Activated CD8-positive, alpha-beta memory T cell treated with anti-CD3 and anti-CD28 coated beads for 4 hours (primary cell): Measurements from ENCODE around the gene NIPAL3.
"Not testable (repeated sequence)": the region's sequence is repeated elsewhere in the genome, so short reads cannot be mapped to it uniquely, and the experiment has no call there.

Experiments used
- DNase-seq, 2 donors: peaks; one replicate each; pipeline ENCODE4 v3.0.0-alpha.2; 2020; ENCODE audit warnings: low read depth in 2 of 2

Gene NIPAL3

GRCh38 chr1:24421502-24421901, 5.9 kb downstream of the NIPAL3 start:
- no peak for DNase-seq

DNA sequence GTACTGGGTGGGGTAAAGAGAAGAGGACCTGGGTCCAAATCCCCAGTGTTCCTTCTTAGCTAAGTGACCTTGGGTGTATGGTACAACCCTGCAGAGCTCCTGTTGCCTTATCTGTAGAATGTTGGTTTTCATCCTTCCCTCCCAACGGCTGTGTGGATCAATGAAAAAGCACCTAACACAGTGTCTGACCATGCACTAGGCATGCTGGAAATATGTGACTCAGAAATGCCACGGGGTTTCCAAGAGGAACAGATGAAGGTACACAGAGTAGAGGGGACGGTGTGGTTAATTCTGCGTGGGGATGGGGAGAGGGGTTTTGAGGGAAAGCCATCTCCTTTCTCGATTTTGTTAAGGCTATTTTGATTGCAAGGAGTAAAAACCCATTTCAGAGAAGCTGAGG, 8.6 kb downstream of the NIPAL3 start:
- DNase-seq, result no peak

- no peak for DNase-seq
Measured at GRCh38 chr1:24424990-24425389, 9.4 kb downstream of the NIPAL3 start.

DNA sequence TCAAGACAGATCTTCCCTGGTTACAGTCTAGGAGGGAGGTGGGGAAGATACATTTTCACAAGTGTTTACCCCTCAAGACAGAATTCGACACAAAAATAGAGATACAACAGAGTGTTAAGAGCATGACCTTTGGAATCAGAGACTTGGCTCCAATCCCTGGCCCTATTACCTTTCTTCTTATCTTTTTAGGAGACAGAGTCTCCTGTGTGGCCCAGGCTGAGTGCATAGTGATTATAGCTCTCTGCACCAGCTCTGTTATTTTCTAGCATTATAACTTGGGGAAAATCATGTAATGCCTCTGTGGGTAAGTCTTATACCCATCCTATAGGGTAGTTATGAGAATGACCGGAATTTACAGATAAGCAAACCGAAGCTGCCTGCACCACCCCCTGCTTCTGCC, 9.8 kb downstream of the NIPAL3 start:
- no peak for DNase-seq

DNA sequence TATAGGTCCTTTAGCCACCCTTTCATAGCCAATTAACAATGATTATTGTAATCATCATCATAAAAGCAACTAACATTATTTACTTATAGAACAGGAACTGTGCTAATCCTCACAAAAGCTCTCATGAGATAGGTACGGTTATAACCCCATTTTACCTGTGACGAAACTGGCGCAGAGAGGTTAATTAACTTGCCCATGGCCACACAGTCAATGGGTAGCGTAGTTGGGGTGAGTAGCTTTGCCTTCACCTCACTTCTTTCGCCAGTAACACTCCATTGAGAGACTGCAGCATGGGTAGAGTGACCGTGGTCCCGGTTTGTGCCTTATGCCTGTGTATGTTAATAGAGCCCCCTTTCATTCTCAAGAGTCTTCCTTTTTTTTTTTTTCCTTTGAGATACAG, 10.3 kb downstream of the NIPAL3 start:
- no peak for DNase-seq

DNA sequence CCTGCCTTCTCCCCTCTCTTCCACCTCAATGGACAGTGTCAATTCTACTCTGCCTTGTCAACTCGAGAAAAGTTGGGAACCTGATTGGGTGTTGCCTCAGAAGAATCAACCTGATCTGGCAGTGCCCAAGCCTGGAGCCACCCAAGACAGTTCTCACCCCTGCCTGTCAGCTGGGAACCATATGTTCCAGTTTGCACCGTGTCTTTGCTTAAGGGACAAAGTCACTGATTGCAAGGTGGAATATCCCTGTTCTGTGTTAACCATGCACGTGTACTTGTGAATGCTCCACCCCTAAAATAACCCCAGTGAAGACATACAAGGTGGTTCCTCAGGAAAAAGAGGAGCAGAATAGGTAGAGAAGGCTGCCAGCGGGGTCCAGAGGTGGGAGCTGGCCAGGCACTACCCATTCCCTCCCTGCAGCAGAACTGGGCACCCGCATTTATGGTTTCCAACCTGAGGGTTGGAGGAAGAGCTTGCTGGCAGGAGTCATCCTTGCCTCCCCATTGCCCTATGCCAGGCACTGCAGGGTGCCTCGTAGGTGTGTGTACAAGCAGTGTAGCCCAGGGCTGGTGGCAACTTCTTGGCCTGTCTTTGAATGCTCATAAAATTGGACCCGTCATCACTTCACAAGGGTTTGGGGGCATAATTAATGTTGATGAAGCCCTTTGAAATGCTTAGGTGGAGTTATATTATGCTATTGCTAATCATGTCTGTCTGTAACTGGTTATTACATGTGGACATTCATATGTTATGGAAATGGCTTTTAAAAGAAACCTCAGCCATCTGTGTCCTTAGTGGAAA, 11.3 kb downstream of the NIPAL3 start:
- DNase-seq, result no peak

- no peak for DNase-seq
Measured at GRCh38 chr1:24427545-24427862, 11.9 kb downstream of the NIPAL3 start.

DNA sequence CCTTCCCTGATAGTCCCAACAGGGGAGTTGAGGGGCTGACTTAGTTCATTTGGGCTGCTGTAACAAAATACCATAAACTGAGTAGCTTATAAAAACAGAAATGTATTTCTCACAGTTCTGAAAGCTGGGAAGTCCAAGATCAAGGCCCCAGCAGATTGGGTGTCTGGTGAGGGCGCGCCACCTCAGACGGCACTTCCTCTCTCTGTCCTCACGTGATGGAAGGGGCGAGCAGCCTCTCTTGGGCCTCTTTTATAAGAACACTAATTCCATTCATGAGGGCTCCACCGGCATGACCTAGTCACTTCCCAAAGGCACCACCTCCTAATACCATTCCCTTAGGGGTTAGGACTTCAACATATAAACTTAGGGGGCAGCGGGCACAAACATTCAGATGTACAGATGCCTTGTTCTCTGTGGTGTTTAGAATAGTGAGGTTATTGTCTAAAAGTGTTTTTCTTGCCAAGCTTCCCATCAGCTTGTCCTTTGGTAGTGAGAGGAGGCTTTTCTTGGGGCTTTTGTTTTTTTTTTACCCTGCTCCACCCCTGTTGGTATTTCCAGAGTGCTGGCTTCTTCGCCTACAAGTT, 20.3 kb downstream of the NIPAL3 start:
- no peak for DNase-seq

GRCh38 chr1:24437631-24438396, 22.2 kb downstream of the NIPAL3 start:
- no peak for DNase-seq

GRCh38 chr1:24438423-24438901, 22.9 kb downstream of the NIPAL3 start:
- DNase-seq, result no peak

DNA sequence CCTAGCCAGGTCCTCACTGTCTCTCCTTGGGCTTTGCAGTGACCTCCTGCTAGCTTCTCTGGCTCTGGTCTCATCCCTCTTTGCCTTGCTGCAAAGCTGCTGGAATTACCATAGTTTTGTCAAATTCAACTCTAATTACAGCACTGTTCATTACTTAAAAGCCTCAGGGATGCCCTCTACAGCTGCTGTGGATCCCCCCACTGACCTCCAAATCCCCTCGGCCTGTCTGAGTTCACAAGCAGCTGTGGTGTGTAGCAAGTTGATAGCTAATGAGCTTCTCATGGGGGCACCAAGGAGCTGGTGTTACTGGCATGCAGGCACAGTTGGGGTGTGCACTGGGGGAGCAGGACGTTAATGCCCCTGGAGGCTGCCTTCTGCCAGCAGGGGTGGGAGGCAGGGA, 24.8 kb downstream of the NIPAL3 start:
- DNase-seq, result no peak

DNA sequence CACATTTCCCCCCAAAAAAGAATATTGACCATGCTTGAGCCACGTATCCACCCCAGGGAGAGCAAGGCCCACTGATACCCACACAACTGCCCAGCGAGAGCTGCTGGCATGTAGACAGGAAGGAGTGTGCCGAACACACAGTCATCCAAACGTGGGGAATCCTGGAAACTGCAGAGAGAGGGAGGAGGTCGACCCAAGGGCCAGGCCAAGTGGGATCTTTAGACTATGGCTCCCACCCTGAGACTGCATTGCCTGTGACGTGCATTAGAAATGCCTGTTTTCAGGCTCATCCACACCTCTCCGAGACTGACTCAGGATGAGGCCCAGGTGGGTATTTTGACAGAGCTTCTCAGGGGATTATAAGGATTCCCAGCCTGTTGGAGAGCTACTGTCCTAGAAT, 25.9 kb downstream of the NIPAL3 start:
- no peak for DNase-seq

DNA sequence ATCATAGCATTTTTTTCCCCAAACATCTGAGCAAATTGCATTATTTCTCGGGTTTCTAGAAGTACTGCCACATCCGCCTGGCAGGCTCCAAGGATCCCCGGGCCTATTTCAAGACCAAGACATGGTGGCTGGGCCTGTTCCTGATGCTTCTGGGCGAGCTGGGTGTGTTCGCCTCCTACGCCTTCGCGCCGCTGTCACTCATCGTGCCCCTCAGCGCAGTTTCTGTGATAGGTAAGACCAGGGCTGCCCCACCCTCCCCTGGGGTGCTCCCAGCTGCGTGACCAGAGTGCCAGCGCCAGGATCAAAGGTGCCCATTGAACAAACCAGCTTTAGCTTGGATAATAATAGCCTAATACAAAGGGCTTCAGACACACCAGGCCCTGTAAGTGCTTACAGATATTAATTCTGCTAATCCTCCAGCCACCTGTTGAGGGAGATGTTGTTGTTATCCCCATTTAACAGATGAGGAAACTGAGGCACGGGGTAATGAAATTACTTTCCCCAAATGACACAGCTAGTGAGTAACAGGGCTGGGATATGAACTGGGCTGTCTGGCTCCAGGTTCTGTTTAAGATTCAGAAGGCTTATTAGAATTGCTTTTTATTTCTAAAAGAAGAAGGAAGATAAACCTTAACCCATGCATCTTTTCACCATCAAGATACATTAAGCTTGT, 26.5 kb downstream of the NIPAL3 start:
- DNase-seq, result no peak

- no peak for DNase-seq
Measured at GRCh38 chr1:24442764-24443163, 27.2 kb downstream of the NIPAL3 start.

DNA sequence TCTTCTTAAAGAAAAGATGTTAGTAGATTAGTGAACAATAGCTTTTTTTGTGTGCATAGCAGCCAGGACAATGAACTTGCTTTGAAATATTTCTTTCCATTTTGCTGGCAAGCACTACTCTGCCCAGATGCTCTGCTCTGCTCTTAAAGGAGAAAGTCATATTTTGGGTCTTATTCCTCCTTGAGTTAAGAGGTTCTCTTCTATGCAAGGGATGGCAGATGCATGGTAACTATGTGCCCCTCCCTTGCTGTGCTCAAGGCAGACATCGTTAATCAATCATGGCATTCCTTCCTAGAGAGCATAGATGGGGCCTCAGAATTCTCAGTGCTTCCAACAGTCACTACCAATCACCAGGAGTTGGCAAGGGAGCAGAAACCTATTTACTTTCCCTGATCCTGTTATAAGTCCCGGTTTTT, 27.6 kb downstream of the NIPAL3 start:
- DNase-seq, result no peak

- not testable (repeated sequence) for DNase-seq
Measured at GRCh38 chr1:24446446-24446845, 30.8 kb downstream of the NIPAL3 start.

DNA sequence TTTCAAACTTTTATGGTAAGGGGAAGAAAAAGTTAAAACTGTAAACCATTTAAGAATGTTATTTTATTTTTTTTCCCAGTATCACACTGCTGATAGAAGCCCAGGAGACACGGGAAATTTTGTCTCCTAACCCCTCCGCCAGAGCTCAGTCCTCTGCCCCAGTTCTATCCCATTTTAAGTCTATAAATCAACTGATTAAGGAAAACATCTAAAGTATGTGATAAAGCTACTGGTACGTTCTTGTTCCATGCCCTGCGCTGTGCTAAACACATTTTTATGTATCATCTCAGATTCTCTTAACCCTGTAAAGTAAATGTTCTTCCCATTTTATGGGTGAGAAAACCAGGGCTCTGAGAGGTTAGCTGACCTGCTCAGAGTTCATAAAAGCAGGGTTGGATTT, 34.7 kb downstream of the NIPAL3 start:
- no peak for DNase-seq

DNA sequence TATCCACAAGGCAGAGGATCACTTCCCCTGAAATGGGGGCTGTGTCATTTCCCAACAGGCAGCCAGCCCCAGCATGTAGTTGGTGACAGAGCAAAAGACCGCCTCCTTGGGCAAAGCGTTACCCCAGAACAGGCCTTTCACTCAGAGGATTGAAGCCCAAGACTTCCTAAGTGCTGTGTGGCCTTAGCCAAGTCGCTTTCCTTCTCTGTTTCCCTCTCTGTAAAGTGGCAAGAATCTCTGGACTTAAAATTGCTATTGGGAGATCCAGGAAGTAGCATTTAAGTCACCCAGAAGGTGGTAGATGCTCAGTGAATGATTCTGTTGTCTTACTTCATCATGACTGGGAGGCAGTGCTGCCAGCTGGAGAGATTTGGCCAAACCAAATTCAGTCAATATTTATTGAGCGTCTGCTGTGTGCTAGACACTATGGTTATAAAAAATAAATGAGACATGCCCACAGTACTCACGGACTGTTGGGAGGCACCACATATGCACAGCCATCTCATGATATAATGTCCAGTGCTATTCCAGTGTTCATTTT, 35.3 kb downstream of the NIPAL3 start:
- DNase-seq, result no peak

DNA sequence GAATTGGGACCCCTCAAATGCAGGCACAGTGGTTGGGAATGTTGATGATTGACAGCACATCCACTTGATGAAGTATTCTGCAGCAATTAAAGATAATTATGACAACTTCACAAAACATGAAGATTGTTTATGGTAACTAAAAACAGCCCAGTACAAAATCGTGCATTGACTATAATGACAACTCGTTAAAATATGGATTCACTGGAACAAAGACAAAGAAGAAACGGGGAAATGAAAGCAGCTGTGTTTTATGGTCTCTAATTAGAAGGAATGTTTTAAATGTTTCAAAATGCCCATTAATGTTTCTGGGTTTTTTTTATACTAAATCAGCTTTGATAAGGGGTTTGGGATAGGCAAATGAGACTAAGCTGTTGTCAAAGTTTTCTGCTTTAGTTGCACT, 36.1 kb downstream of the NIPAL3 start:
- no peak for DNase-seq

DNA sequence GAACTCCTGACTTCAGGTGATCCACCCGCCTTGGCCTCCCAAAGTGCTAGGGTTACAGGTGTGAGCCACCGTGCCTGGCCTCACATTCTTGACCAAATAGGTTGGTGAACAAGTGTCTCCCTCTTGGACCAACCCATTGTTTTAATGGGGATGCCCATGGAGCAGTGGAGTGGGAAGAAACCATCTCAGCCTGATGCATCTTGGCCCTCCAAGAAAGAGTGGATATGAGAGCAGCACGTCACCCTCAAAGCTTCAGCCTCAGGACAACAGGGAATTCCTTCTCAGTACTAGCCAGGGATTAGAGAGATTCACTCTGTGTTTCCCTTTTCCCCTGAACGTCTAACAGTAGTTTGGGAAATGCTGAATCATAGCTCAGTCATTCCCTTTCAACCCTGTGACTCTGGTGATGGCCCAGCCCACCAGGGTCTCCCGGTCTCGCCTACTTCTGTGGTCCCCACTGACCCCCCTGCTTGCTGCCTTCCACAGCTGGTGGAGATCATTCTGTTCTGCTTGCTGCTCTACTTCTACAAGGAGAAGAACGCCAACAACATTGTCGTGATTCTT, 37.4 kb downstream of the NIPAL3 start:
- no peak for DNase-seq

GRCh38 chr1:24454673-24455072, 39.1 kb downstream of the NIPAL3 start:
- DNase-seq, result no peak

DNA sequence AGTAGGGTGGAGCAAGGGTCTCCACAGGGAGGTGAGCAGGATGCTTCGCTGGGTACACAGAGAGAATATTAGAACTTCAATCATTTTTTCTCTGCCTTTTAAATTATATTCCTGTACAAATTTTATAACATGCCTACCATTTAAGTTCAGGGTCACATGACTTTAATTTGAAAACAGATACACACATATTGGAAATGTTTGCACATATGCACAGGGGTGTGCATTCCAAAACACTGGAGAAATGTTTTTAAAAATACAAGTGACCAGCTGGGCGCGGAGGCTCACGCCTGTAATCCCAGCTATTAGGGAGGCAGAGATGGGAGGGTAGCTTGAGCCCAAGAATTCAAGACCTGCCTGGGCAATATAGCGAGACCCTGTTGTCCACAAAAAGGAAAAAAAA, 39.7 kb downstream of the NIPAL3 start:
- no peak for DNase-seq
